ENCODE data around the gene MRPS5.

The MRPS5 gene

DNA sequence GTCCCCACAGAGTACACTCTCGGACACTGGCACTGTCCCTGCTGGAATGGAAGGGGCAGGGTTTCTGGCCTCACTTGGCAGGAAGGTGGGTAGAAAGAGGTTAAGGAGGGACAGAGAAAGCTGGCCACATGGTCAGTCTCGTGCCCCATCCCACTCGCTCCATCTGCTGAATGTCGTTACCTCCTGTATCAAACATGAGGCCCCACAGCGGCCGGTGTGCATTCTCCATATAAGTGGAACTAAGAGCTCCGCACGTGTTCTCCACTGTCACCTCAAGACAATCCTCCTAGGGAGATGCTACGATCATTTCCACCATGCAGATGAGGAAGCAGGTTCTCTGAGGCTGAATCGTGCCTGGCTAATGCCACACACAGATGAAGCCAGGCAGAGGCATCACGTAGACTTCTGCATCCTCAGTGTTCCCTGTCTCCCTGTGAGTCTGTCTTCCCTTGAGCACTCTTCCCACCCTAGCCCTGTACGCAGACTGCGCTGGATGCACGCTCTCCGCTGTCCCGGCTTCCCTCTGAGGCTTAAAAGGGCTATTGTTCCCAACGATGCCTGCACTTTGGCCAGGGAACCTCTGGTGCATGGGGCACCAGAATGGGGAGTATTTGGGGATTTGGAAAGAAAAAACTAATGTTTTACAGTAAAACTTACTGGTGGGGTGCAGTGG, 61.0 kb downstream of the MRPS5 start:
- H3K9me2 ChIP-seq (ENCODE audit: low read depth, low read length), result no peaks in the 10 kb centered on the region
- no peaks in the 10 kb centered on the region for H3K79me2 ChIP-seq (ENCODE audit: insufficient read depth, low read length)
- H3K9me3 ChIP-seq (ENCODE audit: low read length), result no peaks in the 10 kb centered on the region
- no peak overlapping the region for H3K27ac ChIP-seq (ENCODE audit: low read depth, low read length, poor library complexity, severe bottlenecking)
- H3K36me3 ChIP-seq (ENCODE audit: insufficient read depth, low read length), result no peaks in the 10 kb centered on the region
- TF ChIP-seq, protein P1, sequence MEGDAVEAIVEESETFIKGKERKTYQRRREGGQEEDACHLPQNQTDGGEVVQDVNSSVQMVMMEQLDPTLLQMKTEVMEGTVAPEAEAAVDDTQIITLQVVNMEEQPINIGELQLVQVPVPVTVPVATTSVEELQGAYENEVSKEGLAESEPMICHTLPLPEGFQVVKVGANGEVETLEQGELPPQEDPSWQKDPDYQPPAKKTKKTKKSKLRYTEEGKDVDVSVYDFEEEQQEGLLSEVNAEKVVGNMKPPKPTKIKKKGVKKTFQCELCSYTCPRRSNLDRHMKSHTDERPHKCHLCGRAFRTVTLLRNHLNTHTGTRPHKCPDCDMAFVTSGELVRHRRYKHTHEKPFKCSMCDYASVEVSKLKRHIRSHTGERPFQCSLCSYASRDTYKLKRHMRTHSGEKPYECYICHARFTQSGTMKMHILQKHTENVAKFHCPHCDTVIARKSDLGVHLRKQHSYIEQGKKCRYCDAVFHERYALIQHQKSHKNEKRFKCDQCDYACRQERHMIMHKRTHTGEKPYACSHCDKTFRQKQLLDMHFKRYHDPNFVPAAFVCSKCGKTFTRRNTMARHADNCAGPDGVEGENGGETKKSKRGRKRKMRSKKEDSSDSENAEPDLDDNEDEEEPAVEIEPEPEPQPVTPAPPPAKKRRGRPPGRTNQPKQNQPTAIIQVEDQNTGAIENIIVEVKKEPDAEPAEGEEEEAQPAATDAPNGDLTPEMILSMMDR (IDR thresholded peaks at IDR 0.05; ENCODE audit: low read length), result no peak
- no peak for TF ChIP-seq EZH2 (IDR thresholded peaks at IDR 0.05; ENCODE audit: borderline replicate concordance, low read length)
- no peak overlapping the region for H3K4me2 ChIP-seq (ENCODE audit: low read length)
- no peaks in the 10 kb centered on the region for H3F3A ChIP-seq (ENCODE audit: insufficient read depth, low read length)
- no peak overlapping the region for H3K9ac ChIP-seq (ENCODE audit: low read length)
- no peaks in the 10 kb centered on the region for H4K20me1 ChIP-seq (ENCODE audit: insufficient read depth, low read length)
- no peaks in the 10 kb centered on the region; the same call in 1 of the 2 replicates for H3K27me3 ChIP-seq (ENCODE audit: insufficient read depth, low read length)
- no peaks in the 10 kb centered on the region for H3K4me1 ChIP-seq (ENCODE audit: insufficient read depth, low read length, severe bottlenecking)
- no peak overlapping the region for H3K4me3 ChIP-seq (ENCODE audit: low read depth, low read length, poor library complexity, severe bottlenecking)
- H2AFZ ChIP-seq (ENCODE audit: low read length), result no peak overlapping the region

DNA sequence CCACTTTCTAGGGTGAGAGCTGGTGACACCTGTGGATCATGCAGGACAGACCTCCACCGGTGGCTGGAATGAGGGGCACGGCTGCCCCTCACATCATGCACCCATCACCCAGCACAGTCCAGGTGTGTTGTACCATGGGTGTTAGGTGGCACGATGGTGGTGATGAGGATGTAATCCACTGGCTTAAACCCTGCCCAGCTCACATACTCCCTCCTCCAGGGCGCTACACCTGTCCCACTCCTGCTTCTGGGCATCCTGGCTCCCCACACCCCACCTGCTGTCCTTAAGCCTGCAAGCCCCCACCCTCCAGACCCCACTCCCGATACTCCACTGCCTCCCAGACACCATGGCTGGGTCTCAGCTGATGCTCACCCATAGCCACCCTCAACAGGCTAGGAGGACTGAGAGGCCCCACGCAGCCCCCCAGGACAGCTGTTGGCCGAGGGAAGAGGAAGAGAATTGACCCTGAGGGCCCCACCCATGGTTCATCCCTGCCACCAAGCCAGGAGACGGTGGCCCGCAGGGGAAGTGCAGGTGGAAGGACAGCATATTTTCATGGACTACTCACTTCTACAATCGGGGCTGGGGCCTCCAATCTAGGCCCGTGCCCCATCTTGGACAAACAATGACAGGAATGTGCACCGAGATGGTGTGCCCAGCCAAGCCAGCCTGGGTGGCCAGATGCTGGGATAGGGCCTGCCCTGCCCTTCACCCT, 61.8 kb downstream of the MRPS5 start:
- Histone ChIP-seq H3K27ac (ENCODE audit: low read depth, low read length, poor library complexity, severe bottlenecking) (no peak overlapping the region), H3K4me3 (ENCODE audit: low read depth, low read length, poor library complexity, severe bottlenecking) (no peak overlapping the region), H3K36me3 (ENCODE audit: insufficient read depth, low read length) (no peaks in the 10 kb centered on the region), H3K9ac (ENCODE audit: low read length) (no peak overlapping the region), H3K4me1 (ENCODE audit: insufficient read depth, low read length, severe bottlenecking) (no peaks in the 10 kb centered on the region), H3K4me2 (ENCODE audit: low read length) (no peak overlapping the region), H3K79me2 (ENCODE audit: insufficient read depth, low read length) (no peaks in the 10 kb centered on the region), H3K9me3 (ENCODE audit: low read length) (no peaks in the 10 kb centered on the region), H4K20me1 (ENCODE audit: insufficient read depth, low read length) (no peaks in the 10 kb centered on the region), H2AFZ (ENCODE audit: low read length) (no peak overlapping the region), H3F3A (ENCODE audit: insufficient read depth, low read length) (no peaks in the 10 kb centered on the region), H3K9me2 (ENCODE audit: low read depth, low read length) (no peaks in the 10 kb centered on the region), H3K27me3 (ENCODE audit: insufficient read depth, low read length) (no peaks in the 10 kb centered on the region; the same call in 1 of the 2 replicates)
- no peak for TF ChIP-seq EZH2 (IDR thresholded peaks at IDR 0.05; ENCODE audit: borderline replicate concordance, low read length)
- TF ChIP-seq, protein P1 (IDR thresholded peaks at IDR 0.05; ENCODE audit: low read length), result no peak

DNA sequence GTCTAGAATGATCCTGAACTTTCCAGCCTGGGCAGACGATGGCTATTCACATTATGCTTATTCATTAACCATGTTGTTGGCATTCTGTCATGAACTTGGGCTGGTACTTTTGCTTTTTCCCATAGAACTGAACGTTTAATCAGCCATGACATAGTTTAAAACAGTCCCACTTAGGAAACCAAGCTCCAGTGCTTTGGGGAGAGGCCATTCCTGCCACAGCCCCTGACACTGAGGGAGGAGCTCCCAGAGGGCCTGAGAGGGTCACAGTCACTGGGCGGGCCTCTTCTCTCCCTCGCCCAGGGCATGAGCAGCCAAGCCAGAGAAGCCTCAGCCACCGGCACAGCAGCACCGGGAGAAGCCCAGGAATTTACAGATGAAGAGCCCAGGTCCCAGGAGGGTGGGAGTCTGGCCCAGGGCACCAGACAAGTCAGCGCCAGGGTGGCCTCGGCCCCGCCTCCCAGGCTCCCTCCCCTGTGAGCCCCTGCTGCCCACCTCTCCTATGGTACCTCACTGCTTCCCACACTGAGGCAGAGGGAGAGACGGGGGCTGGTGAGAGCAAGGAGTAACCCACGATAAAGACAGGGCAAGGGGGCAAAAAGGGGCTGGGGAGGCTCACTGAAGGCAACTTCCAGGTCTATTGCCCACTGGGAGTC, 62.5 kb downstream of the MRPS5 start:
- Histone ChIP-seq H3K4me1 (ENCODE audit: insufficient read depth, low read length, severe bottlenecking) (no peaks in the 10 kb centered on the region), H2AFZ (ENCODE audit: low read length) (no peak overlapping the region), H3K9ac (ENCODE audit: low read length) (no peak overlapping the region), H3K4me2 (ENCODE audit: low read length) (no peak overlapping the region), H3F3A (ENCODE audit: insufficient read depth, low read length) (no peaks in the 10 kb centered on the region), H3K9me3 (ENCODE audit: low read length) (no peaks in the 10 kb centered on the region), H3K79me2 (ENCODE audit: insufficient read depth, low read length) (no peaks in the 10 kb centered on the region), H3K27ac (ENCODE audit: low read depth, low read length, poor library complexity, severe bottlenecking) (no peak overlapping the region), H3K9me2 (ENCODE audit: low read depth, low read length) (no peaks in the 10 kb centered on the region), H3K36me3 (ENCODE audit: insufficient read depth, low read length) (no peaks in the 10 kb centered on the region), H3K27me3 (ENCODE audit: insufficient read depth, low read length) (no peaks in the 10 kb centered on the region; the same call in 1 of the 2 replicates), H3K4me3 (ENCODE audit: low read depth, low read length, poor library complexity, severe bottlenecking) (no peak overlapping the region), H4K20me1 (ENCODE audit: insufficient read depth, low read length) (no peaks in the 10 kb centered on the region)
- TF ChIP-seq, protein P1 (IDR thresholded peaks at IDR 0.05; ENCODE audit: low read length), result no peak
- TF ChIP-seq EZH2 (IDR thresholded peaks at IDR 0.05; ENCODE audit: borderline replicate concordance, low read length), result no peak
